GM12872 (cell line): ENCODE data around the gene CCSER1.

ENCODE experiments used
- TF ChIP-seq, protein P1 (sequence below): IDR thresholded peaks from 3 replicates; pipeline ENCODE4 v1.5.1; 2011; ENCODE audit warnings: low read depth, mild to moderate bottlenecking, low read length, moderate library complexity; ENCODE audit not compliant: insufficient read depth

The CCSER1 gene

DNA sequence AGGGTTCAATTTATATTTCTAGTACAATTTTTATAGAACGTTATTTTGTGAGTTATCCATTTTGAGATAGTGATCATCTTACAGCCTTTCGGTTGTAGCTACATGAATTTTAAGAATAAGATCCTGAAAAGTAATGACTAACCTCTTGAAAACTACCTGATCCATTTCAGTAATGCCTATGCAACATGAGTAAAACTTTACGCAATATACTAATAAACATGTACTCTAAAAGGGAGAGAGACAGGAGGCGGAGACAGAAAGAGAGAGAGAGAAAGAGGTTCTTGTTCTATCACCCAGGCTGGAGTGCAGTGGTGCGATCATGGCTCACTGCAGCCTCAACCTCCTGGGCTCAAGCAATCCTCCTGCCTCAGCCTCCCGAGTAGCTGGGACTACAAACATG, 816.1 kb downstream of the CCSER1 start:
- TF ChIP-seq, protein P1, sequence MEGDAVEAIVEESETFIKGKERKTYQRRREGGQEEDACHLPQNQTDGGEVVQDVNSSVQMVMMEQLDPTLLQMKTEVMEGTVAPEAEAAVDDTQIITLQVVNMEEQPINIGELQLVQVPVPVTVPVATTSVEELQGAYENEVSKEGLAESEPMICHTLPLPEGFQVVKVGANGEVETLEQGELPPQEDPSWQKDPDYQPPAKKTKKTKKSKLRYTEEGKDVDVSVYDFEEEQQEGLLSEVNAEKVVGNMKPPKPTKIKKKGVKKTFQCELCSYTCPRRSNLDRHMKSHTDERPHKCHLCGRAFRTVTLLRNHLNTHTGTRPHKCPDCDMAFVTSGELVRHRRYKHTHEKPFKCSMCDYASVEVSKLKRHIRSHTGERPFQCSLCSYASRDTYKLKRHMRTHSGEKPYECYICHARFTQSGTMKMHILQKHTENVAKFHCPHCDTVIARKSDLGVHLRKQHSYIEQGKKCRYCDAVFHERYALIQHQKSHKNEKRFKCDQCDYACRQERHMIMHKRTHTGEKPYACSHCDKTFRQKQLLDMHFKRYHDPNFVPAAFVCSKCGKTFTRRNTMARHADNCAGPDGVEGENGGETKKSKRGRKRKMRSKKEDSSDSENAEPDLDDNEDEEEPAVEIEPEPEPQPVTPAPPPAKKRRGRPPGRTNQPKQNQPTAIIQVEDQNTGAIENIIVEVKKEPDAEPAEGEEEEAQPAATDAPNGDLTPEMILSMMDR, result no peak

DNA sequence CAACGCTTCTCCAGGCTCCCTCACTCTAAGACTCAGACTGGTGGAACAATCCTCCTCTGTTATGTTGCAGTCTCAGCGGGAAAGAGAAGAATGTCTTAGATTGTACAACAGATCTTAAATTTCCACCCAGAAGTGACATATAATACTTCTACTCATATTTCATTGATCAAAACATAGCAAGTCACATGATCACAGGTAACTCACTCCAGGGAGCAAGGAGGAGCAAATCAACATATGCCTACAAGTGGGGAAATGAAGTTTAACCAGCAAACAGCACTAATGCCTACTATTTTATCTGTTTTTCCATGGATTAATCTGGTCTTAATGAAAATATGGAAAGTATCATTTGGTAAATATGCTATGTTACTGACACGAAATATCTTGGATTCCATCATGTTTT, 819.8 kb downstream of the CCSER1 start:
- TF ChIP-seq, protein P1, result no peak

DNA sequence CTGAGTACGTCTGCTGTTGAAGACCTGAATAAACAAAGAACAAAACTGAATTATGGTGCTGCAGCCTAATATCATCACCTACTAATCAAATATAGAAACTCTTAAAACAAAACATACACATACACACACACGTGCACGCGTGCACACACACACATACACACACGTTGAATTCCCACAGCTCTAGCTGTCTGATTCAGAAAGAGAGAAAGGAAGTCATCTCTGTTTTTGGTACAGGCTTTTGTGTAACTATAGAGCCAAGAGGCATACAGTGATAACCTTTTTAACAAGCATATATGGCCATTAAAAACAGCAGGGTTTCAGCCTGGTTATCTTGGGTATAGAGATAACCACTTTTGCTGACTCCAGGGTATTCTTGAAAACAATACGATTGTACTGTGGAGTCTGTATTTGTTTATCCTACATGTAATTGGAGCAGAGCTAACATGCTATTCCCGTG, 823.2 kb downstream of the CCSER1 start:
- TF ChIP-seq, protein P1, result no peak

GRCh38 chr4:90951037-90951436, 823.8 kb downstream of the CCSER1 start:
- TF ChIP-seq, protein P1, result no peak

GRCh38 chr4:90958256-90958895, 831.2 kb downstream of the CCSER1 start:
- TF ChIP-seq, protein P1, result no peak

- TF ChIP-seq, protein P1, result no peak
Observed at GRCh38 chr4:90960433-90960832, 833.2 kb downstream of the CCSER1 start.

DNA sequence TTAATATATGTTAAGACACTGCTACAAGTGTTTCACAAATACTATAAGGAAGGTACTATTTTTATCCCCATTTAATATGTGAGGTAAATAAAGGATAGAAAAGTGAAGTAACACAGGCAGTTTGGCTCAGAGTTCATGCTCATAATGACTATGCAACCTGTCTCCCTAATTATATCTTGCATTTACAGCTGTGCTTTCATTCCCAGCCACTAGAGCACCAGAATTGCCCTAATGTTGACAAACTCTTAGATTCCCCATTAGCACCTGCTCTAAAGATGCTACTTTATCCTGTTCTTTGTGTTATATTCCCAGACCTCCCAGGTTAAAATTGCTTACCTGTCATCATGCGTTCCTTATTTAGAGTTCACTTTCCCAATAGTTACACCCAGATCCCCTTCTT, 833.6 kb downstream of the CCSER1 start:
- TF ChIP-seq, protein P1, result peak; percentile 25; the same call in 1 of the 3 replicates
